GM19099 (cell line): ENCODE measurements around the gene URI1.

Experiments used
- POLR2A ChIP-seq: IDR thresholded peaks from 3 replicates; pipeline ENCODE4 v1.6.1; 2011; ENCODE audit warnings: low read depth; ENCODE audit not compliant: insufficient read length; ENCODE audit errors: extremely low read depth

URI1 gene

GRCh38 chr19:29999490-29999889 lies 57.5 kb downstream of the URI1 start:
- no peak for TF ChIP-seq POLR2A

- TF ChIP-seq POLR2A = no peak
These were observed 58.8 kb downstream of the URI1 start for GRCh38 chr19:30000862-30001261.

- no peak for TF ChIP-seq POLR2A
These were observed 59.3 kb downstream of the URI1 start for GRCh38 chr19:30001301-30001700.

- no peak for TF ChIP-seq POLR2A
These were observed 59.8 kb downstream of the URI1 start for GRCh38 chr19:30001791-30002190.

- no peak for TF ChIP-seq POLR2A
These were observed 61.8 kb downstream of the URI1 start for GRCh38 chr19:30003866-30004265.

GRCh38 chr19:30004403-30004802 lies 62.4 kb downstream of the URI1 start:
- TF ChIP-seq POLR2A = no peak

GRCh38 chr19:30006207-30006606 lies 64.2 kb downstream of the URI1 start:
- TF ChIP-seq POLR2A = no peak

- TF ChIP-seq POLR2A = no peak
These were observed 66.1 kb downstream of the URI1 start for GRCh38 chr19:30008169-30008568.

GRCh38 chr19:30009013-30009412 lies 67.0 kb downstream of the URI1 start:
- TF ChIP-seq POLR2A = no peak

GRCh38 chr19:30011051-30011578 lies 69.1 kb downstream of the URI1 start:
- no peak for TF ChIP-seq POLR2A

GRCh38 chr19:30014770-30015169 lies 72.7 kb downstream of the URI1 start:
- TF ChIP-seq POLR2A = no peak

GRCh38 chr19:30017172-30017571 lies 75.1 kb downstream of the URI1 start:
- TF ChIP-seq POLR2A = no peak

GRCh38 chr19:30020189-30020588 lies 78.2 kb downstream of the URI1 start:
- no peak for TF ChIP-seq POLR2A

GRCh38 chr19:30022659-30023058 lies 80.6 kb downstream of the URI1 start:
- TF ChIP-seq POLR2A = no peak

- no peak for TF ChIP-seq POLR2A
These were observed 81.3 kb downstream of the URI1 start for GRCh38 chr19:30023330-30023729.

GRCh38 chr19:30024091-30024490 lies 82.1 kb downstream of the URI1 start:
- TF ChIP-seq POLR2A = no peak

GRCh38 chr19:30026933-30027332 lies 84.9 kb downstream of the URI1 start:
- TF ChIP-seq POLR2A = no peak
